ENCODE results near the gene RAPGEF1.

DNA sequence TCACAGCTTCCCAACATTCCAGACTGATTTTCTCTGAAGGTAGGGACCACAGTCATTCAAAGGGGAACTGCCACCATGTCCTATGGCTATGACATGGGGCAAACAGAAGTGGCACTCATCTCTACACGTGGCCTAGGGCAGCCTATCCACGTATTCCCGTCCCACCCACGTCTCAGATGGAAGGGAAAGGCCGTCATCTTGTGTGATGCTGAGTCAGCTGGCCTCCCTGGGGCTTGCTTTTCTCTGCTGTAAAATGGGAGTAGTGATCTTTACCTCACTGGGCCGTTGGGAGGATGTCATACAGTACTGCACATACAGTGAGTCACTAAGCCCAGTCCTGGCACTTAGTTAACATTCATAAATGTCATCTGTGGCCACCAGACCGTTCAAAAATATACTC is 72.3 kb downstream of the RAPGEF1 start:
- TF ChIP-seq POLR2A (IDR thresholded peaks at IDR 0.05) = no peak
- TF ChIP-seq, protein P1, sequence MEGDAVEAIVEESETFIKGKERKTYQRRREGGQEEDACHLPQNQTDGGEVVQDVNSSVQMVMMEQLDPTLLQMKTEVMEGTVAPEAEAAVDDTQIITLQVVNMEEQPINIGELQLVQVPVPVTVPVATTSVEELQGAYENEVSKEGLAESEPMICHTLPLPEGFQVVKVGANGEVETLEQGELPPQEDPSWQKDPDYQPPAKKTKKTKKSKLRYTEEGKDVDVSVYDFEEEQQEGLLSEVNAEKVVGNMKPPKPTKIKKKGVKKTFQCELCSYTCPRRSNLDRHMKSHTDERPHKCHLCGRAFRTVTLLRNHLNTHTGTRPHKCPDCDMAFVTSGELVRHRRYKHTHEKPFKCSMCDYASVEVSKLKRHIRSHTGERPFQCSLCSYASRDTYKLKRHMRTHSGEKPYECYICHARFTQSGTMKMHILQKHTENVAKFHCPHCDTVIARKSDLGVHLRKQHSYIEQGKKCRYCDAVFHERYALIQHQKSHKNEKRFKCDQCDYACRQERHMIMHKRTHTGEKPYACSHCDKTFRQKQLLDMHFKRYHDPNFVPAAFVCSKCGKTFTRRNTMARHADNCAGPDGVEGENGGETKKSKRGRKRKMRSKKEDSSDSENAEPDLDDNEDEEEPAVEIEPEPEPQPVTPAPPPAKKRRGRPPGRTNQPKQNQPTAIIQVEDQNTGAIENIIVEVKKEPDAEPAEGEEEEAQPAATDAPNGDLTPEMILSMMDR (IDR thresholded peaks at IDR 0.05) = no peak
- TF ChIP-seq POLR2AphosphoS5 (IDR thresholded peaks at IDR 0.05; ENCODE audit: insufficient read depth in 1 of 2, low read depth in 1 of 2) = no peak

Measured in vagina (tissue), 2 donors.